D341Med (cell line): Measurements from ENCODE around the gene AGPS.
"Not testable (repeated sequence)": the region's sequence is repeated elsewhere in the genome, so short reads cannot be mapped to it uniquely, and the experiment has no call there.

ENCODE experiments used
- DNase-seq: peaks from one replicate; pipeline ENCODE4 v3.0.0; 2012; ENCODE audit warnings: low spot score

The AGPS gene

DNA sequence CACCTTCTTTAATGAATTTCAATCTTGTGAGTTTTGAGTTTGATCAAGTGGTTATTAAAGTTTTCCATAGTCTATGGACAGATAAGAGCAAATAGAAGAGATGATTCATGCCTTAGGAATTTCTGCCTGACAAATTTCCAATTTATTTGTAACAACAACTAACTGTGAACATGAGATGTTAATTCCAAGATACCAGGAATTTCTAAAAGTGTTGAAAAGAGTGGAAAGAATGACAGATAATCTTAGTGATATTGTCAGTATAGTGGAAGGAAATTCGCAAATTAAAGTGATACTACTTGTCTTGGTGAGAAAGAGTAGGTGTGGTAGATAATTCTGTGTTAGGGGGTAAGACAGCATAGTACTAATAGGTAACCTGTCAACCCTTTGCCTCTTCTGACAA, 82.4 kb downstream of the AGPS start:
- DNase-seq = no peak

DNA sequence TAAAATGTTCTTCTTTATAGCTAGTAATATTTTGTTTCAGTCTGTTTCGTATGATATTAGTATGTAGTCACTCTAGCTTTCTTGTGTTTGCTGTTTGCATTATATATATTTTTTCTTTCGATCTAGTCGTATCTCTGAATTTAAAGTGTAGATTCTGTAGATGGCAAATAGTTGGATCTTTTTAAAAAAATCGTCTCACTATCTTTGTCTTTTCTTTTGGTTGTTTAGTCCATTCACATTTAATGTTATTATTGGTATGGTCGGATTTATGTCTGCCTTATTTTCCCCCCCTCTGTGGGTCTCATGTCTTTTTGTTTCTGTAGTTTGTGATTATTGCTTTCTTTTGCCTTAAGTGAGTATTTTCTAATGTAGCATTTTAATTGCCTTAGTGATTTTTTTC, 84.3 kb downstream of the AGPS start:
- DNase-seq = no peak

DNA sequence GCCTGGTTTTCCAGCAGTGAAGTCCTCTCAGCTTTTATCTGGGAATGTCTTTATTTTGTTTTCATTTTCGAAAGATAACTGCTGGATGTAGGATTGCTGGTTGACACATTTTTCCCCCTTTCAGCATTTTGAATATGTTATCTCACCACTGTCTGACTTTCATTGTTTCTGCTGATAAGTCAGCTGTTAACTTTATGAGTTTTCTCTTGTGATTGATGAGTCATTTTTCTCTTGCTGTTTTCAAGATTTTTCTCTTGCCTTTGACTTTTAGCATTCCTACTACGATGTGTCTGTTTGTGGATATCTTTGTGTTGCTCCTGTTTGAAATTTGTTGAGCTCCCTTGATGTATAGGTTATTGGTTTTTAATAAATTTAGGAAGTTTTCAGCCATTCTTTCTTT, 85.5 kb downstream of the AGPS start:
- DNase-seq = no peak

DNA sequence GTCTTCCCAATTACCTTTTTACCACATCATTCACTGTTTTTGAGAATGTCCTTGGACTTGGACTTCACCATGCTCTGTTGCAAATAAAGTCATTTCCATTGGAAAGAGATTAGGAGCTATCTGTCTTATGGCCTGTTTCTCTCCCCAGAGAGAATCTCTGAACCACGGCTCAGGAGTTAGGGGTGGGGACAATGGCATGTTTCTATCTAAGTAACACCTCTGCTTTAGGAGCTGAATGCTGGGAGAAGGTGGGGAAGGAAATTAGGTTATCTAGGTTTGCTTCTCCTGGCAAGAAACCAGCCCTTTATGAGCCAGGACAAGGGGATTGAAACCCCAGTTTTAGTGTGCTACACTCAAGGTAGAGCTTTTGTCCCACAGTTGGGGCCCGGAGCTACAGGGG, 86.3 kb downstream of the AGPS start:
- no peak for DNase-seq

DNA sequence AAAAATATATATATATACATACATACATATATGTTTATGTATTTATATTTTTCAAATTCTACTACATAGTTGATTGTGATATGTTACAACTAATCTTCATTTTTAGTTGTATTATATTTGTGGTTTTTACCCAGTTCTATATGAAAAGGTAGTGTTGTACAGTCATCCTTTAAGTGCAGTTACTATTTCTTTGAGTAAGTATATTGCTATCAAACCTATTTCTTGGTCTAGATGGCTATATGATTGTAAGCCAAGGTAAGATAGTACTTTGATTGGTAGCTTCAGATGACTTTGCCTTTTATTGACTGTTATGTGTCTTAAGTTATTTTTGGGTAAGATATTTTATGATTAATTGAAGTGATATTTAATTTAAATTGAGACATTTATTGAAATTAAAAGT, 89.6 kb downstream of the AGPS start:
- no peak for DNase-seq

DNA sequence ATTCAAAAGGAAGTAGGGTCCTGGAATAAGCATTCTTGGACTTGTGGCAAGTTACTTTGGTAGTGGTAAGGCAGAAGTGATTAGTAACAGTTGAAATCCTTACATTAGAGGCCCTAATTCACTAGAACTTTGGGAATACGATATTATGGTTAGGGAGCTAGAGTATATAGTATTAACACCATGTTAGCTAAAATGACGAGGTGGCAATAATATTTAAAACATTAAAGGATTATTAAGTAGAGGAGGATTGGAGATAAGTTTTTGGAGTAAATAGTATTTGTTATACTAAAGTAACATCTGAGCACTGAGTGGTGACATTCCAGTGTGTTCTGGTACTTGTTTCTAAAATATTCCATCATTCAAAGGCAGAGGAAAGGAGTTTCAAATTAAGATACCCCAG, 91.0 kb downstream of the AGPS start:
- no peak for DNase-seq

DNA sequence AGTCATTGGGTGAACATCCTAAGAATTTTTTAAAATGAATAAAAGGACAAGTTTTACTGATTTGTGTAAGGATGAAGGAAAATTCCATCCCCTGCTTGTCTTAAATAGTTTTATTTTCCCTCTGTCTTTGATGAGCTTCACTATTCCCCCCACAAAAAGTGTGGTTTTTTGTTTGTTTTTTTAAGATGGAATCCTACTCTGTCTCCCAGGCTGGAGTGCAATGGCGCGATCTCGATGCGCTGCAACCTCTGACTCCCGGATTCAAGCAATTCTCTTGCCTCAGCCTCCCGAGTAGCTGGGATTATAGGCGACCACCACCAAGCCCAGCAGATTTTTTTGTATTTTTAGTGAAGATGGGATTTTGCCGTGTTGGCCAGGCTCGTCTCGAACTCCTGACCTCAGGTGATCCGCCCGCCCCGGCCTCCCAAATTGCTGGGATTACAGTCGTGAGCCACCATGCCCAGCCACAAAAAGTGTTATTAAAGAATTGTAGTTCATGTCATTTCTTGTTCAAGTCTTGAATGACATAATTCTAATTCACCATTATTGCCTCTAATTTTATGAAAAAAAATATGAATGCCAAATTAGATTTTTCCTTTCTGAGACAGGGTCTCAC, 91.7 kb downstream of the AGPS start:
- DNase-seq = no peak

DNA sequence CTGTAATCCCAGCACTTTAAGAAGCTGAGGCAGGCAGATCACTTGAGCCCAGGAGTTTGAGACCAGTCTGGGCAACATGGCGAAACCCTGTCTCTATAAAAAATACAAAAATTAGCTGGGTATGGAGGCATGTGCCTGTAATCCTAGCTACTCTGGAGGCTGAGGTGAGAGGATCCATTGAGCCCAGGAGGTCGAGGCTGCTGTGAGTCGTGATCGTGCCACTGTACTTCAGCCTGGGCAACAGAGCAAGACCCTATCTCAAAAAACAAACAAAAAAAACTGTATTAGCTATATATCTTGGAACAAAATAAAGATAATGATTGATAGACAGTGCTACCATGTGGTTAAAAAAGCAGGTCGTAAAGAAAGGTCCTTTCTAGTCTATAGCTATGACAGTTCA, 93.1 kb downstream of the AGPS start:
- not testable (repeated sequence) for DNase-seq

DNA sequence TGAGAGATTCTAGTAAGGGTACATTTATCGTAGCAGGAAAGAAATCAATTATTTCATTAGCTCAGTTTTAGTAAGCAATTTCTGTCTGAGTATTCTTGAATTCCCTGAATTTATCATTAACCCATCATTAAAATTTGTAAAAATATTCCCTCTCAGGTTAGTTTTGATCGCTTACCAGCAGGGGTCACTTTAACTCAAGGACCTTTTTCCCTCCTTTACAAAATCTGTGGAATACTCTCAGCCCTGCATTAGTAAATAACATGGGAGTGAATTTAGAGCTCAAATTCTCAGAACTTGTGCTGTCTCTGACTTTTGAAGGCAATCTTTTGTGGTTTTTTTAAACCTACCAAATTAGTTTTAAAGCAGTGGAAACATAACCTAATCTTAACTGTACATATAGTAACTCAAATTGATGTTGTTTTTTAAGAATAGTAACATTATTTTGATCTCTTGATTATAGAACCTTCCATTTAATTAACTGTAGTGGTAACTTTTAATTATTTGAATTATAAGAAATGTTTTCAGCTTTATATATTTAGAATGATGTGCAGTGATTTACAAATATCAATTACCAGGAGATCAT, 97.2 kb downstream of the AGPS start:
- DNase-seq = peak; percentile 36

DNA sequence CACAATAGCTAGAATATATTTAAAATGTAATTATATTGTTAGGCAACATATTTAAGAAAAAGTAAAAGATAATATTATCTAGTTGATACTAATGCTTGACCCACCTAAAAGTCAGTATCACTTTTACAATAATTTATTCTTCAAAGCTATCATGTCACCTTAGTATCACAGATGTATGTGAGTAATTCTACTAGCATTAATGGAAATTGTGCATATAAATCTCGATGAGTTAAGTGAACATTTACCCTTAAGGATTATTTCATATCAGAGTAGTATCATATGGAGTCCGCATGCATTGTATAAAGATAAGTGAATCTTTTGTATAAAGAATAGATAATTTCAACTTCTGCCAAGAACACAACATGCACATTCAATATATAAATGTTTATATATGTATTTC, 103.4 kb downstream of the AGPS start:
- DNase-seq = no peak

DNA sequence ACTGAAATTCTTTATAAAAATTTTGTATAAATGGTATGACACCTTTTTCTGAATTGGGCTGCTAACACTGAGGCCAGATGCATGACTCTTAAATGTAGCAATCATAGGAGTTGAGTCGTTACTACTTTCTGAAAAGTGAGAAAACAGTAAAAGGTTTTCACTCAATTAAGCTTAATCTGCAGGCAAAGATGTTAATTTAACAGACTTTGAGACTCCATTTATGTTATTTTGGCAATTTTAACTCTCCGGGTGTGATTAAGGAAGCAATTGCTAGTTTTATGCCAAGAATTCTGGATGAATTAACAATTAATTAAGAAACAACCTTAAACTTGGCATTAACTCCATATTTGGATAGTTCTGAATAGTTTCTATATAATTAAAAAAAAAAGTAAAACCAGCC, 104.3 kb downstream of the AGPS start:
- no peak for DNase-seq

DNA sequence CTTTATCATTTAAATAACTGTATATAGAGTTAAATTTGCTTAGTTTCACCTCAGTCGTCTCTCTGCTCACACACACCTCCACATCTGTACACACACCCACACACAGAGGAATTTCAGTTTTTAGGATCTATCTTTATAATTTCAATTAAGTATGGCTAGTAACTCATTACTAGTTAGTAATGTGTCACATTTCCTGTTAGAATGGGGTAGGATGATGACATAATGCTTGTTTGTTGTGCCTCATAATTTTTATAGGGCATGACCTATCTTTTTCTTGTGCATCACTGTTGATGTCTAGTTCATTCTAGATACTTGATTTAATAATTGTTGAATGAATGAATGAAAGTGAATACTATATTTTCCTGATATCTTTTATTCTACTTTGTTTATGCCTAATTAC, 108.6 kb downstream of the AGPS start:
- no peak for DNase-seq

DNA sequence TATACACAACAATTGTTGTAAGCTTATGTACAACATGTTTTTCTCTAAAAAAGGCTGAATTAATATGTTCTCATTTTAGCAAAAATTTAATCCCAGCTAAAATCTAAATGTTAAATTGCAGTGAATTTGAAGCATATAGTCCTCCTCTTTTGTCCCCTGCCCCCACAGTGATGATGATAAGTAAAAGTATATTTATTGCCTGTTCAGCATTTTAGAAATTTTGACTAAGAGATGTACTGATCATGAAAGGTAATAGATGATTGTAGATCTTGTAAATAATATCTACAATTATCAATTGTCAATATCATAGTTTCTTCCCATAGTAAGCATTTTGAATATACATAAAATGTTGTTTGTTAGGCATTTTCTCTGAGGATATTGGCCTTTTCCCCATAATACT, 113.9 kb downstream of the AGPS start:
- no peak for DNase-seq

DNA sequence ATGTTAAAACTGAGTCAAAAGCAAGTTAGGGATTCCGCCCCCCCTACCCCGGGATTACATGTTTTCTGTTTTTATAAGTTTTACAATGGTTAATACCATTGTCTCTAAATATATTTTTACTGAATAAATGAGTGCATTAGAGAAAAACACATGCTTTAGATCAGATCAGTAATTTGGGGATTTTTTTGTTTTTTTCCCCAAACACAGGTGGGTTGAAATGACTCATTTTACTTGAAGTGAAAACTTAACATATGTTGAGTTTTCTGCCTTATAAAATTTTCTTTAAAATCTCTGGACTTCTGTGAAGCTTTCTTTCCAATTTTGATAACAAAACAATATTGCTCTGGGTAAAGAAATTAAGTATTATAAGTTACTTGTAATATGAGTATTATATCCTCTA, 114.4 kb downstream of the AGPS start:
- DNase-seq = no peak

DNA sequence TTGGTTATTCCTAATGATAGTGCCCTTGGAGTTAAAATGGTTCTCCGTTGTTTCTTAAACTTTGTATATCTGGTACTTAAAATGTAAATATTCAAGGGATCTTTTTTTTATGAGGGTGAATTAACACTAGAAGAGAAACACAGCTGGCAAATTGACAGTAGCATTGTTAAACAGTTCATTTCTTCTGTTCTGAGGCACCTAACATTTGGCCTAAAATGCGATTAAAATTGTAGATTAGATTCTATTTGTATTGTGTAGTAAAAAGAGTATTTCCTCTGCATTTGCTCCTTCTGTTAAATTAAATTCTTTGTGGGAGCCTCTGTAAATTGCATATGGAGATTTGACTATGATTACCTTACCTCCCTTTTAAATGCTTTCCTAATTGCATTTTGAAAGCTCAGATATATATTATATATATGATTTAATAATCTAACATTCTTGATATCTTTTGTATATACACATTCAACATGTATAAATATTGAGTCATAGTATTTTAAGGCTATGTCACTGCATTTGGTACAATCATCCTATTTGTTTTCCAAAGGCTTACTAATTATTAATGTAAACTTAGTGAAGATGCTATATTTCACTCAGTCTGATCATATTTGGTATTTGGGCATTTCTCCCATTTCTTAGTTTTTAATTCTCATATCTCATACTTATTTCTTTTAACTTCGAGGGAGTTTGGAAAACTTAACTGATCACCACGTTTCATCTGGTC, 124.4 kb downstream of the AGPS start:
- no peak for DNase-seq

DNA sequence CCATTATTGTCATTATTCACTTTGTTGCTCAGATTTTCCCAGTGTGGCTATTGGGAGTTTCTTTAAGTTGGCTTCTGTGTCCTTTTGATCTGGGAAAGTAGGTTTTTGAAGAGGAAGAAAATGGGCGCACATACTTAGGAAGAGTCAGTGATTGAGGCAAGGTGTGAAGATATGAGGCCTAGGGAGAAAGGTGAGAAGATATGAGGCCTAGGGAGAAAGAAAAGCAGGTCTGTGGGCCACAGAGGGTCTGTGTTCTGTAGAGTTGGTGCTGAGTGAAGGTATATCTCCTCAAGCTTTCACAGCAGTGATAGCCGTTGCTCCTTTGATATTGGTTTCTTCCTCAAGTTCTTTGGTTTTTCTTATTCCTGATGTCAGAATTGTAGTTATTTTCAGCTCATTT, 126.2 kb downstream of the AGPS start:
- DNase-seq = no peak

DNA sequence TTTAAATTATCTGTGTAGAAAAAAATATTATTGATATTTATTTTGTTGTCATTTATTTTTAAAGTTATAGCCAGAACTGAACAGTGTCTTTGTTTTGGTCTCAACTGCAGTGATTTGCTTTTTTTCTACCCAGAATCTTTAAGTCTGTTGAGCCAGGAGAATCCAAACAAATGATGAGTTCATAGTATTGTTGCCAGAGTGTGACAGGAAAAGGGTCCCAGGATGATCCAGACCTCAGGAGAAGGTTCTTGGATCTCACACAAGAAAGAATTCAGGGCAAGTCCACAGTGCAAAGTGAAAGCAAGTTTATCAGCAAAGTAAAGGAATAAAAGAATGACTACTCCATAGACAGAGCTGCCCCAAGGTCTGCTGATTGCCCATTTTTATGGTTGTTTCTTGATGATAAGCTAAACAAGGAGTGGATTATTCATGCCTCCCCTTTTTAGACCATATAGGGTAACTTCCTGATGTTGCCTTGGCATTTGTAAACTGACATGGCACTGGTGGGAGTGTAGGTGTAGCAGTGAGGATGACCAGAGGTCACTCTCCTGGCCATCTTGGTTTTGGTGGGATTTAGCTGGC, 127.1 kb downstream of the AGPS start:
- DNase-seq = no peak

DNA sequence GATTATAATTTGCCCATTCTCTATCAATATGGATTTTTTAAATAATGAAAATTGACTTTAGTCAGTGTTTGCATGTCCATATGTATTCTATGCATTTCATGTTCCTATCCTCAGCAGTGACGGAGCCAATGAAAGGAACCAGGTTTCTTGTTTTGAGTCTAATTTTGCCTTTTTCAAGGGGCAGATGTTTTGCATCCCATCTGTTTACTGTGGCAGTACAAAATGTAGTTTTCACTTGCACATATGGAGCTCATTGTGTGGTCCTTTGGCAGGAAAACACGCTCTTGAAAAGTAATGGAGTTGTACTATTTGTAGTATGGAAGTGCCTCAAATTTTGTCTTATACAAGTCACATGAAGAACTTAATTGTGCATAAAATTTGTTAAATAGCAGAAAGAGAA, 127.8 kb downstream of the AGPS start:
- DNase-seq = no peak

DNA sequence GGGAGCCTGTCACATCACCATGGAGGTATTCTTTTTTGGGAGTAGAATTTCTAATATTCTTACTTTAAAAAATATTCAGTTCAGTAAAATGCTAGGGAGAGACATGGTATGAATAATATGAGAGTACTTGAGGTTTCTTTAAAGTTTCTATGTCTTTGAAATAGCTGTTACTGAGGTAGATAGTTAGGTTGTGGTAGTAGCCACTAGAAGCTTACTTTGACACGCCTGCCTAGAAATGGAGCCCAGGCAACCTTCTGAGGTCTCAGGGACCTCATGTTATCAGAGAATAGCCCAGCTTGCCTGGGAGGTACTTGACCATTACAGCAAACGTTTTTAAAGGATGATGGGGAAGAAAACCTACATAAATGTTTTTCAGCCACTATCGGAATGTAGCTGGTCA, 131.2 kb downstream of the AGPS start:
- no peak for DNase-seq

DNA sequence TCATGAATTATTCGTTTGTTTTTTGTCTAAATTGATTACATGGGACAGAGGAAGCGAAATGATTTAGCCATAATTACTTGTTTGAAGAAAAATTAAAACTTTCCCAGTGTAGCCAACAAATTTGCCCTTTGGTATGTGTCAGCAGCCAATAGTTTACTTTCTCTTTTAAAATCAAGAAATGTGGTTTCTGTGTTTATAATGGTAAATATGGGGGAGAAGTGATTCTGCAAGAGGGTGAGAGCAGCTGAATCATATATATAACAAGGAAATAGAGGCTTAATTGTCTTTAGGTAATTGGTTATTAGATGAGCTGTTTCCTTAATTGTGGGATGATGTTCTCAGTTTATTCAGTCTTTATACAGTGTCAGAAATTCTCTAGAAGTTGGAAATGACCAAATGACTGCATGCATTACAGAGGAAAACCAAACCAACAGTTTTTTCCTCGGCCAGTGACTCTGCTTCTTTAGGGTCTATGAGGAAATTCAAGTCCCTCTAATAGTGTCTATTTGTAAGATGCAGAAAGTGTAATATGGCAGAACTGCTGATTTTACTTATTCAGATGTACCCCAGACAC, 132.9 kb downstream of the AGPS start:
- DNase-seq = no peak

DNA sequence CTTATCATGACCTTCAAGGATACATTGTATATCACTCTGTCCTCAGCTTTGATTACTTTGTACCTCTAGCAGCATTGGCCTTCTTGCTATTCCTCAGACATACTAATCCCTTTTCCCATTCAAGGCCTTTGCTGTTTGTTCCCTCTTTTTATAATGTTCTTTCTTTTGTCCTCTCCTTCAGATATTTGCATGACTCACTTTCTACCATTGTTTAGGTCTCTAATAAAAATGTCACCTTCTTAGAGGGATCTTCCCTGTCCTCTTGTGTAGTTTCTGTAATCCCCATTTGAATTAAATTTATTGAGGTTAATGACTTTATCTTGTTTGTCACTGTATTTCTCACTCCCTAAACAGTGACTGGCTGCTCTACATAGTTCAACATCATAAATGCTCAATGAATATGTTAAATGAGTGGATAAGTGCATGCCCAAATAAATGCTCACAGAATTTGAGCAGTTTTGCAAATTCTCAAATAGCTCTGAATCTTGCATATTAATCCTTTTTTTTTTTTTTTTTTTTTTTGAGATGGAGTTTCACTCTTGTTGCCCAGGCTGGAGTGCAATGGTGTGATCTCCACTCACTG, 135.9 kb downstream of the AGPS start:
- no peak for DNase-seq

DNA sequence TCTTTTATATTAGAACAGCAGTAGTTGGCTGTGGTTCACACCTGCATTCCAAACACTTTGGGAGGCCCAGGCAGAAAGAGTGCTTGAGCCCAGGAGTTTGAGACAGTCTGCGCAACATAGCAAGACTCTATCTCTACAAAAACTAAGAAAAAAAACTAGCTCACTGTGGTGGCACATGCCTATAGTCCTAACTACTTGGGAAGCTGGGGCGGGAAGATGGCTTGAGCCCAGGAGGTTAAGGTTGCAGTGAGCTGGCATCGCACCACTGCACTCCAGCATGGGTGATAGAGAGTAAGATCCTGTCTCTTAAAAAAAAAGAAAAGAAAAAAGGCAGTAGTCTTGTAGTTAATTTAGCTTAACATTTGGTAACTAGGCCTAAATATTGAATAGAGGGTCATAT, 136.6 kb downstream of the AGPS start:
- no peak for DNase-seq

DNA sequence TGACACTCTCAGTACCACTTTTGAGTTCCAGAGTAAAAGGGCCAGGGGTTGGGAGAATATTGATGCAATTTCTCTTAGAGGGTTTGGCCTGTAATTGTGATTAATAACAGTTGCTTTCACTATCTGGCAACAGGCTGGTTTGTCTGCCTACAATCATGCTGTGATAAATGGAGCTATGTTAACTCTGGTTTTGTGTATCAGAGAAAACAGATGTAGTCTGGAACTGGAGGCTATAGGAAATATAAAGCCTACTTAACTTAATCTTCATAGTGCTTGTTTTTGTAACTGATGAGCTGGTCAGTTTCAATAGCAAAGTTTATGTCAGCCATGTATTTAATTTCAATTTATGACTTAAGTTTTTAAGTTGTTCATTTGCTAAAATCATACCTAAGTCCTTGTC, 138.0 kb downstream of the AGPS start:
- no peak for DNase-seq
